ENCODE data around the gene TEP1. TPM values are rescaled to one million over a fixed set of nuclear protein-coding genes. Genes with fewer than 3 reads are reported as not detected.
A peak's percentile ranks its signal among the peaks of the same experiment; 100 is the strongest.

The TEP1 gene
- total RNA-seq, 1 donor from 2014 or later = 22.8 TPM

DNA sequence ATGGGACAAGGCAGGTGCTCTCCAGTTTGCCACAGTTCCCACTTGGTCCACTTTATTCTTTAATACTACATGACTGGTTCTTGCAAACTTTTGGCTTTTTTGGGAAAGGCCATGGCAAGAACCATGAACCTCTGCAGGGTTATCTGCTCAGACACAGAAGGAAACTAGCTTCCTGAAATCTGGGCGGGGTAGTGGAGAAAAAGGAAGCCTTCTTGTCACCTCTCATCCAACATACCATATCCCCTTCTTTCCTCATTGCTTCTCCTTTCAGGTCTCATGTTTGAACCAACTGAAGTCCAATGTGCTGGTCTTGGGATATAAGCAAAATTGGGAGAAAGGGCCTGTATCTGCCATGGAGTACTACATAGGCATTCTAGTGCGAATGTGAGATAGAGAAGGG is 28.2 kb upstream of the TEP1 start:
- TF ChIP-seq, protein P1, sequence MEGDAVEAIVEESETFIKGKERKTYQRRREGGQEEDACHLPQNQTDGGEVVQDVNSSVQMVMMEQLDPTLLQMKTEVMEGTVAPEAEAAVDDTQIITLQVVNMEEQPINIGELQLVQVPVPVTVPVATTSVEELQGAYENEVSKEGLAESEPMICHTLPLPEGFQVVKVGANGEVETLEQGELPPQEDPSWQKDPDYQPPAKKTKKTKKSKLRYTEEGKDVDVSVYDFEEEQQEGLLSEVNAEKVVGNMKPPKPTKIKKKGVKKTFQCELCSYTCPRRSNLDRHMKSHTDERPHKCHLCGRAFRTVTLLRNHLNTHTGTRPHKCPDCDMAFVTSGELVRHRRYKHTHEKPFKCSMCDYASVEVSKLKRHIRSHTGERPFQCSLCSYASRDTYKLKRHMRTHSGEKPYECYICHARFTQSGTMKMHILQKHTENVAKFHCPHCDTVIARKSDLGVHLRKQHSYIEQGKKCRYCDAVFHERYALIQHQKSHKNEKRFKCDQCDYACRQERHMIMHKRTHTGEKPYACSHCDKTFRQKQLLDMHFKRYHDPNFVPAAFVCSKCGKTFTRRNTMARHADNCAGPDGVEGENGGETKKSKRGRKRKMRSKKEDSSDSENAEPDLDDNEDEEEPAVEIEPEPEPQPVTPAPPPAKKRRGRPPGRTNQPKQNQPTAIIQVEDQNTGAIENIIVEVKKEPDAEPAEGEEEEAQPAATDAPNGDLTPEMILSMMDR (IDR thresholded peaks at IDR 0.05) = no peak
- Mint-ChIP-seq H3K36me3 (ENCODE audit: low read depth) (no peaks in the 10 kb centered on the region), H3K27me3 (ENCODE audit: low read depth) (peaks cover 2% of the 10 kb centered on the region), H3K4me1 (ENCODE audit: low read depth) (peaks cover 5% of the 10 kb centered on the region), H3K9me3 (ENCODE audit: low read depth) (no peaks in the 10 kb centered on the region), H3K4me3 (ENCODE audit: unreplicated experiment) (no peak overlapping the region), H3K27ac (ENCODE audit: unreplicated experiment) (no peak overlapping the region)
- no peak for DNase-seq (ENCODE audit: low spot score)

DNA sequence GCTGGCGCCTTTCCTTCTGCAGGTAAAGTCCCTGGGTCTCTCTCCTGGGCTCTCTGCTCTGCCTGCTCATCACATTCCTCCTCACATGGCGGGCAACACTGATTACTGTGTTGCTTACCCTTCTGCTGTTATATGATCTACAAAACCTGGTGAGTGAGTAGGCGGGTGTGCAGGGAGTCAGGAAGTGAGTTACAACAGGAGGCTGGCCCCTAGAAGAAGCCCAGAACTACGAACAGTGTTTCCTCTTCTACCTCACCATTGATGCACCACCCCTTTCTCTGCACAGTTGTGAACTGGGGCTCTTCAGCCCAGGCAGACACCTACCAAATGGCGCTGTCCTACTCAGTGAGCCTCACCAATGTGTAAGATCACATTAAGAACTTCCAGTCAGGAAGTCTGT is 27.6 kb upstream of the TEP1 start:
- no peak for DNase-seq (ENCODE audit: low spot score)
- H3K9me3 Mint-ChIP-seq (ENCODE audit: low read depth) = no peaks in the 10 kb centered on the region
- H3K4me1 Mint-ChIP-seq (ENCODE audit: low read depth) = peaks cover 10% of the 10 kb centered on the region
- peaks cover 2% of the 10 kb centered on the region for H3K27me3 Mint-ChIP-seq (ENCODE audit: low read depth)
- no peak overlapping the region for H3K27ac Mint-ChIP-seq (ENCODE audit: unreplicated experiment)
- H3K4me3 Mint-ChIP-seq (ENCODE audit: unreplicated experiment) = no peak overlapping the region
- H3K36me3 Mint-ChIP-seq (ENCODE audit: low read depth) = no peaks in the 10 kb centered on the region
- TF ChIP-seq, protein P1 (IDR thresholded peaks at IDR 0.05) = no peak

DNA sequence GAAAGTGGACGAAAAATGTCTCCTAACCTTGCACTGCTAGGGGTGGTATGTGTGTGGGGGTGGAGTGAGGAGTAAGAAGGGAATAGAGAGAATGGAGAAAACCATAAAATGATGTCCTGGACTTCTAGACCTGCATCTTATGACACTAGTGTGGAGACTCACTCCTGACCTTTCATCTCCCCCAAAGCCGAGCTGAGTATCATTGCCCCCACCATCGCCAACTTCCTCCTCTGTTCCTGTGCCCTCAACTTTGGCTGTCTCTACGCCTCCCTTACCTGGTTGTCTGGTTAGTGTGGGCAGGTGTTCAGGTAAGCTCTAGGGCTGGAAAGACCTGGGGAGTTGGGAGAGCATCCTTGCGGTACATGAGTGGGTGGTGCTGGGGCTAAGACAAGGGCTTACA is 27.2 kb upstream of the TEP1 start:
- Mint-ChIP-seq H3K27ac (ENCODE audit: unreplicated experiment) (no peak overlapping the region), H3K36me3 (ENCODE audit: low read depth) (no peaks in the 10 kb centered on the region), H3K4me1 (ENCODE audit: low read depth) (peaks cover 10% of the 10 kb centered on the region), H3K4me3 (ENCODE audit: unreplicated experiment) (no peak overlapping the region), H3K27me3 (ENCODE audit: low read depth) (peaks cover 2% of the 10 kb centered on the region), H3K9me3 (ENCODE audit: low read depth) (no peaks in the 10 kb centered on the region)
- DNase-seq (ENCODE audit: low spot score) = no peak
- TF ChIP-seq, protein P1 (IDR thresholded peaks at IDR 0.05) = no peak

DNA sequence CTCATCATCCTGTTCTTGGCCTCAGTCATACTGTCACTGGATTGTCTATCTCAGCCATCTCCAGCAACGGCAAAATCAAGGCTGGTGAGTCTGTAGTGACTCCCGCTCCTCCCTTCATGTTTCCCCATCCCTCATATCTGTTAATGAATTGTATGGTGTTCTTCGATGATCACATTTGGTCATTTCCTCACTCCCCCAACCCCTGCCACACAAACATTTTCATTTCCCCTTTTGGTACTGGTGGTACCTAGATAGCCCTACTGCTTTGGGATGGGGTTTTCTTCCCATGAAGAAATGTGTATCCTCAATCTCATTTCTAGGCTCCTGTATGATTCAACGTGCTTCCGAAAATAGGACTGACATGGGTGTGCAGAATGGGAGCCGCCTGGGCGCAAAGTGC is 25.4 kb upstream of the TEP1 start:
- peaks cover 2% of the 10 kb centered on the region for H3K27me3 Mint-ChIP-seq (ENCODE audit: low read depth)
- no peak overlapping the region for H3K4me3 Mint-ChIP-seq (ENCODE audit: unreplicated experiment)
- H3K9me3 Mint-ChIP-seq (ENCODE audit: low read depth) = no peaks in the 10 kb centered on the region
- TF ChIP-seq, protein P1 (IDR thresholded peaks at IDR 0.05) = no peak
- H3K27ac Mint-ChIP-seq (ENCODE audit: unreplicated experiment) = no peak overlapping the region
- DNase-seq (ENCODE audit: low spot score) = no peak
- no peaks in the 10 kb centered on the region for H3K36me3 Mint-ChIP-seq (ENCODE audit: low read depth)
- H3K4me1 Mint-ChIP-seq (ENCODE audit: low read depth) = peaks cover 10% of the 10 kb centered on the region

DNA sequence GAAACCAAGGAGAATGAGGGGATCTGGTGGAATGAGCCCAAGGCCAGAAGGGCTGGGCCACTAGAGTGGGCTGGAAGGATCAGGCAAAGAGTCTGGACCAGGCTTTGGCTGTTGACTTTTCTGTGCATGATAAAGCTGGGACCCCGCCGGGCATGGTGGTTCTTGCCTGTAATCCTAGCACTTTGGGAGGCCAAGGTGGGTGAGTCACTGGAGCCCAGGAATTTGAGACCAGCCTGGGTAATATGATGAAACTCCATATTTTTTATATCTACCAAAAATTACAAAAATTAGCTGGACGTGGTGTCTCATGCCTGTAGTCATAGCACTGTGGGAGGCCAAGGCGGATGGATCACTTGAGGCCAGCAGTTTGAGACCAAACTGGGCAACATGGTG is 23.1 kb upstream of the TEP1 start:
- no peak overlapping the region for H3K4me3 Mint-ChIP-seq (ENCODE audit: unreplicated experiment)
- H3K9me3 Mint-ChIP-seq (ENCODE audit: low read depth) = no peaks in the 10 kb centered on the region
- peaks cover 2% of the 10 kb centered on the region for H3K27me3 Mint-ChIP-seq (ENCODE audit: low read depth)
- H3K4me1 Mint-ChIP-seq (ENCODE audit: low read depth) = peaks cover 10% of the 10 kb centered on the region
- no peak for DNase-seq (ENCODE audit: low spot score)
- no peaks in the 10 kb centered on the region for H3K36me3 Mint-ChIP-seq (ENCODE audit: low read depth)
- TF ChIP-seq, protein P1 (IDR thresholded peaks at IDR 0.05) = no peak
- H3K27ac Mint-ChIP-seq (ENCODE audit: unreplicated experiment) = peak overlapping the region; percentile 57

Data from chondrocyte (in vitro differentiated cells).